Measurements from ENCODE around the gene COG5.

DNA sequence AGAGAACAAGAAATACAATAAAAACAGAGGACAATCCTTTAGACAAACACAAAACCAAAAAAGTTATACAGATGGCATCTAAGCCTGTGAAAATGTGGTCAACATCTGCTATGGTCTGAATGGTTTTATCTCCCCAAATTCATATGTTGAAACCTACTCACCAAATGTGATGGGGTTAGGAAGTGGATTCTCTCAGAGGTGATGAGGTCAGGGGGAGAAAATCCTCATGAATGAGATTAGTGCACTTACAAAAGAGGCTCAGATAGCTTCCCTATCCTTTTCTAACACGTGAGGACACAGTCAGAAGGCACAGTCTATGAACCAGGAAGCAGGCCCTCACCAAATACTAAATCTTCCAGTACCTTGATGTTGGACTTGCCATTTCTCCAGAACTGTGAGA lies 241.7 kb downstream of the COG5 start:
- TF ChIP-seq, protein P1, sequence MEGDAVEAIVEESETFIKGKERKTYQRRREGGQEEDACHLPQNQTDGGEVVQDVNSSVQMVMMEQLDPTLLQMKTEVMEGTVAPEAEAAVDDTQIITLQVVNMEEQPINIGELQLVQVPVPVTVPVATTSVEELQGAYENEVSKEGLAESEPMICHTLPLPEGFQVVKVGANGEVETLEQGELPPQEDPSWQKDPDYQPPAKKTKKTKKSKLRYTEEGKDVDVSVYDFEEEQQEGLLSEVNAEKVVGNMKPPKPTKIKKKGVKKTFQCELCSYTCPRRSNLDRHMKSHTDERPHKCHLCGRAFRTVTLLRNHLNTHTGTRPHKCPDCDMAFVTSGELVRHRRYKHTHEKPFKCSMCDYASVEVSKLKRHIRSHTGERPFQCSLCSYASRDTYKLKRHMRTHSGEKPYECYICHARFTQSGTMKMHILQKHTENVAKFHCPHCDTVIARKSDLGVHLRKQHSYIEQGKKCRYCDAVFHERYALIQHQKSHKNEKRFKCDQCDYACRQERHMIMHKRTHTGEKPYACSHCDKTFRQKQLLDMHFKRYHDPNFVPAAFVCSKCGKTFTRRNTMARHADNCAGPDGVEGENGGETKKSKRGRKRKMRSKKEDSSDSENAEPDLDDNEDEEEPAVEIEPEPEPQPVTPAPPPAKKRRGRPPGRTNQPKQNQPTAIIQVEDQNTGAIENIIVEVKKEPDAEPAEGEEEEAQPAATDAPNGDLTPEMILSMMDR (IDR thresholded peaks at IDR 0.05), result no peak
- no peak for TF ChIP-seq POLR2AphosphoS5 (IDR thresholded peaks at IDR 0.05; ENCODE audit: insufficient read depth in 1 of 2, low read depth in 1 of 2)
